Stimulated activated CD4-positive, alpha-beta T cell treated with anti-CD3 and anti-CD28 coated beads, Interleukin-15, amount 100 ng/mL, for 24 hours (primary cell): ENCODE measurements around the gene KRT80.

Source experiments
- DNase-seq: peaks from one replicate; pipeline ENCODE4 v3.0.0-alpha.2; 2020

KRT80 gene

GRCh38 chr12:52175371-52176350 lies 16.2 kb downstream of the KRT80 start:
- no peak for DNase-seq

GRCh38 chr12:52173526-52173925 lies 18.3 kb downstream of the KRT80 start:
- DNase-seq, result no peak

GRCh38 chr12:52172956-52173355 lies 18.9 kb downstream of the KRT80 start:
- DNase-seq, result no peak

- DNase-seq, result peak; percentile 51
Observed at GRCh38 chr12:52171950-52172512, 19.8 kb downstream of the KRT80 start.

GRCh38 chr12:52170827-52171226 lies 21.0 kb downstream of the KRT80 start:
- no peak for DNase-seq

GRCh38 chr12:52169886-52170285 lies 21.9 kb downstream of the KRT80 start:
- DNase-seq, result no peak

- no peak for DNase-seq
Observed at GRCh38 chr12:52168019-52168717, 23.6 kb downstream of the KRT80 start.

GRCh38 chr12:52167526-52167925 lies 24.3 kb downstream of the KRT80 start:
- DNase-seq, result no peak

- DNase-seq, result no peak
Observed at GRCh38 chr12:52166672-52167071, 25.1 kb downstream of the KRT80 start.

- DNase-seq, result no peak
Observed at GRCh38 chr12:52165096-52165855, 26.5 kb downstream of the KRT80 start.

- DNase-seq, result no peak
Observed at GRCh38 chr12:52164624-52165023, 27.2 kb downstream of the KRT80 start.

GRCh38 chr12:52162981-52163380 lies 28.8 kb downstream of the KRT80 start:
- DNase-seq, result no peak

GRCh38 chr12:52160200-52160599 lies 31.6 kb downstream of the KRT80 start:
- DNase-seq, result no peak

- no peak for DNase-seq
Observed at GRCh38 chr12:52157566-52158150, 34.2 kb downstream of the KRT80 start.

- peak; percentile 79 for DNase-seq
Observed at GRCh38 chr12:52156757-52157565, 34.9 kb downstream of the KRT80 start.

- DNase-seq, result no peak
Observed at GRCh38 chr12:52156311-52156710, 35.5 kb downstream of the KRT80 start.

GRCh38 chr12:52155048-52155868 lies 36.6 kb downstream of the KRT80 start:
- DNase-seq, result no peak

GRCh38 chr12:52152905-52153317 lies 38.9 kb downstream of the KRT80 start:
- no peak for DNase-seq

- peak; percentile 77 for DNase-seq
Observed at GRCh38 chr12:52151837-52152783, 39.7 kb downstream of the KRT80 start.
